ENCODE results near the gene SNX32.

SNX32 gene

DNA sequence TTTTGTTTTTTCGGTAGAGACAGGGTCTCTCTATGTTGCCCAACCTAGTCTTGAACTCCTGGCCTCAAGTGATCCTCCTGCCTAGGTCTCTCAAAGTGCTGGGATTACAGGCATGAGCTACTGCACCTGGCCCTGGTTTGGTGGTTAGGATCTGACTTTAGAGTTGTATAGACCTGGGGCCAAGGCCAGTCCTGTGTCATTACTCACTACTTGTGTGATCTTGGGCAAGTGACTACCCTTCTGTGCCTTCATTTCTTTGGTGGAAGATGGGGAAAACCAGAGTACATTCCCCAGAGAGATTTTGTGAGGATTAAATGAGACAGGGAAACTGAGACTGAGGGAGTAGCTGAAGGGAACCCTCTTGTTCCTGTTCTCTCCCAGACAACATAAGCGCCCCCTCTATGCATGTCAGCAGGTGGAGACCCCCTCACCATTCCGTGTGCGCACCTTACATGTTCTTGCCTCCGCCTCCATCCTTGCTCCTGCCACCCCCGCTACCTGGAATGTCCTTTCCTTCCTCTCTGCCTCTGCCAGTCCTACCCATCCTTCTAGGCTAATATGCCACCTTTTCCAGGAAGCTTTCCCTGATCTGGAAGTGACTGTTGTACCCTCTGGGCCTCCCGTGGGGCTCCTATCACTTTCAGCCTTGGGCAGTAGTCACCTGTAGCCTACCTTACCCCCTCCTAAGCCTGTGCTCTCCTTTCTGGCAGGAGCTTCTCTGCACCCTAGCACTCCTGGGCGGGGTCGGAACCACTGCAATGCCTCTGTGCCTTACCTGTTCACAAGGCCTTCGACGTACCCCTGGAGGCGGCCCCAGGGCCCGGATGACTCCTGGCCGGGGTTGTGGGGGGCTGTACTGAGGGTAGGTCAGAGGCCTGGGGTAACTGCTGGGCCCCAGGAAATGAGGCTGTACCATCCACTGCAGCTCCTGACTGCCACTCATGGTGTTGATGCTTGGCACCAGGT lies 62.6 kb downstream of the SNX32 start:
- Histone ChIP-seq H2BK5ac (ENCODE audit: low read depth, low read length, poor library complexity, severe bottlenecking) (no peak overlapping the region), H3K79me1 (replicated peaks; ENCODE audit: low read length, poor library complexity, severe bottlenecking) (peaks cover under 1% of the 10 kb centered on the region), H3K4ac (ENCODE audit: low read depth in 1 of 2, low read length in 2 of 2) (peak overlapping the region in 1 of 2 experiments; percentile 26), H3K36me3 (ENCODE audit: control insufficient read depth in 1 of 2, insufficient read depth in 2 of 2, low read depth in 1 of 2, low read length in 2 of 2) (peaks cover 48 to 57% of the 10 kb centered on the region in 2 experiments), H3K27me3 (ENCODE audit: control insufficient read depth in 1 of 2, insufficient read depth in 1 of 2, low read length in 2 of 2) (no peaks in the 10 kb centered on the region), H3K4me2 (ENCODE audit: low read length, poor library complexity, severe bottlenecking) (peak overlapping the region; percentile 18), H4K91ac (ENCODE audit: low read length) (no peak overlapping the region), H3K9me3 (ENCODE audit: control insufficient read depth, low read length) (no peaks in the 10 kb centered on the region), H3K4me1 (ENCODE audit: control insufficient read depth, insufficient read depth, low read depth, low read length) (peaks cover 43% of the 10 kb centered on the region), H3K23ac (ENCODE audit: low read length in 2 of 2) (peak overlapping the region in 1 of 2 experiments; percentile 95), H3K14ac (ENCODE audit: low read length in 2 of 2) (peak overlapping the region in 1 of 2 experiments; percentile 64), H2AK5ac (ENCODE audit: low read length, severe bottlenecking) (peak overlapping the region; percentile 43), H3K18ac (ENCODE audit: low read depth in 1 of 2, low read length in 2 of 2) (peak overlapping the region in 1 of 2 experiments; percentile 29), H2AFZ (ENCODE audit: low read depth, low read length) (no peak overlapping the region), H2BK15ac (ENCODE audit: low read depth, poor library complexity, severe bottlenecking) (no peak overlapping the region), H3K27ac (ENCODE audit: low read length, poor library complexity, severe bottlenecking) (peak overlapping the region; percentile 11), H2BK120ac (ENCODE audit: low read depth, low read length) (no peak overlapping the region), H2BK12ac (ENCODE audit: low read length in 2 of 2) (peak overlapping the region in 1 of 2 experiments; percentile 20), H3K9ac (ENCODE audit: low read length) (peak overlapping the region; percentile 100), H4K8ac (ENCODE audit: low read length) (no peak overlapping the region), H3K4me3 (ENCODE audit: insufficient read depth in 1 of 2, low read depth in 1 of 2, low read length in 2 of 2) (peak overlapping the region in 1 of 2 experiments; percentile 98)
- no peak for DNase-seq
- 93% methylated on average over 14 of the region's 14 CpGs for WGBS

DNA sequence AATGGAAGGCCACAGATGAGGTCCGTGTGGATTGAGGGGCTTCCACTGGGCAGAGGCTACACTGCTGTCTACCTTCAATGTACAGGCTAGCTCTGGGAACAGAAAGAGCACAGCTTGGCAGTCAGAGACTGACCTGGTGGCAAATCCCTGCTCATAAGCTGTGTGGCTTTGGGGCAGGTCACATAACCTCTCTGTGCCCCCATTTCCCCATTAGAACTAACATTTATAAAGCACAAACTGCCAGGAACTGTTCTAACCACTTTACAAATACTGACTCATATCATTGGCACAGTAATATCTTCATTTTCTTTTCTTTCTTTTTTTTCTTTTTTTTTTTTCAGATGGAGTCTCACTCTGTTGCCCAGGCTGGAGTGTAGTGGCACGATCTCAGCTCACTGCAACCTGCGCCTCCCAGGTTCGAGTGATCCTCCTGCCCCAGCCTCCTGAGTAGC lies 63.3 kb downstream of the SNX32 start:
- Histone ChIP-seq H3K4me1 (ENCODE audit: control insufficient read depth, insufficient read depth, low read depth, low read length) (peaks cover 41% of the 10 kb centered on the region), H3K79me1 (replicated peaks; ENCODE audit: low read length, poor library complexity, severe bottlenecking) (peaks cover 2% of the 10 kb centered on the region), H3K23ac (ENCODE audit: low read length in 2 of 2) (peak overlapping the region in 1 of 2 experiments; percentile 95), H2BK120ac (ENCODE audit: low read depth, low read length) (no peak overlapping the region), H4K91ac (ENCODE audit: low read length) (no peak overlapping the region), H3K27ac (ENCODE audit: low read length, poor library complexity, severe bottlenecking) (peak overlapping the region; percentile 11), H2BK12ac (ENCODE audit: low read length in 2 of 2) (peak overlapping the region in 1 of 2 experiments; percentile 20), H3K9me3 (ENCODE audit: control insufficient read depth, low read length) (no peaks in the 10 kb centered on the region), H3K36me3 (ENCODE audit: control insufficient read depth in 1 of 2, insufficient read depth in 2 of 2, low read depth in 1 of 2, low read length in 2 of 2) (peaks cover 42 to 54% of the 10 kb centered on the region in 2 experiments), H3K9ac (ENCODE audit: low read length) (peak overlapping the region; percentile 100), H3K18ac (ENCODE audit: low read depth in 1 of 2, low read length in 2 of 2) (no peak overlapping the region), H2BK5ac (ENCODE audit: low read depth, low read length, poor library complexity, severe bottlenecking) (no peak overlapping the region), H3K4me2 (ENCODE audit: low read length, poor library complexity, severe bottlenecking) (peak overlapping the region; percentile 46), H3K4me3 (ENCODE audit: insufficient read depth in 1 of 2, low read depth in 1 of 2, low read length in 2 of 2) (peak overlapping the region in 1 of 2 experiments; percentile 98), H3K4ac (ENCODE audit: low read depth in 1 of 2, low read length in 2 of 2) (no peak overlapping the region), H3K27me3 (ENCODE audit: control insufficient read depth in 1 of 2, insufficient read depth in 1 of 2, low read length in 2 of 2) (no peaks in the 10 kb centered on the region), H2BK15ac (ENCODE audit: low read depth, poor library complexity, severe bottlenecking) (no peak overlapping the region), H4K8ac (ENCODE audit: low read length) (peak overlapping the region; percentile 45), H3K14ac (ENCODE audit: low read length in 2 of 2) (no peak overlapping the region), H2AFZ (ENCODE audit: low read depth, low read length) (no peak overlapping the region), H2AK5ac (ENCODE audit: low read length, severe bottlenecking) (peak overlapping the region; percentile 43)
- WGBS: 86% methylated on average over 4 of the region's 4 CpGs
- no peak for DNase-seq

DNA sequence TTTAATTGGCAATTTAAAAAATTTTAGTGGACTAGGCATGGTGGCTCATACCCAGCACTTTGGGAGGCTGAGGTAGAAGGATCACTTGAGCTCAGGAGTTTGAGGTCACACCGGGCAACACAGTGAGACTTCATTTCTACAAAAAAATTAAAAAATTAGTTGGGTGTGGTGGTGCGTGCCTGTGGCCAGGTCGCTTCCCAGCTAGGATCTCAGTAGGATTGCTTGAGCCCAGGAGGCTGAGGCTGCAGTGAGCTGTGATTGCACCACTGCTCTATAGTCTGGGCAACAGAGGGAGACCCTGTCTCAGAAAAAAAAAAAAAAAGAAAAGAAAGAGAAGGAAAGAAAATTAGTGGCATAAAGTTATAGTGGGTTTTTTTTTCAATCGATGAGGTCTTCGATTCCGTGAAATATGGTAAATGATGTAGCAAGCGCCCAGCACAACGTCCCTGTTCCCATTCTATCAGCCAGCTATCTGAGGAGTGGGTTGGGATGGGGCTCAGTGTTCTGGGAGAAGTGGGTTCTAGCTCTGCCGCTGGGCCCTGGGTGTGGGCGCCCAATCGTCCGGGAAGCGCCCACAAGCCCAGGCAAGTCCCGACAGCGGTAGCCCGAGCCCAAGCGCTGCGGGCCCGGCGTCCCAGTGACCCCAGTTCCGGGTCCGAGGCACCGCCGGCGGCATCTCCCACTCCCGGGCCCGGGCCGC lies 65.0 kb downstream of the SNX32 start:
- Histone ChIP-seq H3K9me3 (ENCODE audit: control insufficient read depth, low read length) (no peaks in the 10 kb centered on the region), H3K4me3 (ENCODE audit: insufficient read depth in 1 of 2, low read depth in 1 of 2, low read length in 2 of 2) (peak overlapping the region; percentile 80 to 98), H3K9ac (ENCODE audit: low read length) (peak overlapping the region; percentile 100), H2BK12ac (ENCODE audit: low read length in 2 of 2) (peak overlapping the region; percentile 28 to 80), H4K8ac (ENCODE audit: low read length) (peak overlapping the region; percentile 92), H3K18ac (ENCODE audit: low read depth in 1 of 2, low read length in 2 of 2) (peak overlapping the region; percentile 78 to 95), H2BK15ac (ENCODE audit: low read depth, poor library complexity, severe bottlenecking) (peak overlapping the region; percentile 70), H2AK5ac (ENCODE audit: low read length, severe bottlenecking) (peak overlapping the region; percentile 11), H3K14ac (ENCODE audit: low read length in 2 of 2) (peak overlapping the region in 1 of 2 experiments; percentile 1), H2BK5ac (ENCODE audit: low read depth, low read length, poor library complexity, severe bottlenecking) (peak overlapping the region; percentile 95), H3K27me3 (ENCODE audit: control insufficient read depth in 1 of 2, insufficient read depth in 1 of 2, low read length in 2 of 2) (no peaks in the 10 kb centered on the region), H3K4me2 (ENCODE audit: low read length, poor library complexity, severe bottlenecking) (peak overlapping the region; percentile 92), H3K27ac (ENCODE audit: low read length, poor library complexity, severe bottlenecking) (peak overlapping the region; percentile 90), H3K4ac (ENCODE audit: low read depth in 1 of 2, low read length in 2 of 2) (peak overlapping the region; percentile 80), H4K91ac (ENCODE audit: low read length) (peak overlapping the region; percentile 83), H3K79me1 (replicated peaks; ENCODE audit: low read length, poor library complexity, severe bottlenecking) (peaks cover 2% of the 10 kb centered on the region), H2AFZ (ENCODE audit: low read depth, low read length) (no peak overlapping the region), H3K36me3 (ENCODE audit: control insufficient read depth in 1 of 2, insufficient read depth in 2 of 2, low read depth in 1 of 2, low read length in 2 of 2) (peaks cover 29 to 38% of the 10 kb centered on the region in 2 experiments), H3K23ac (ENCODE audit: low read length in 2 of 2) (no peak overlapping the region), H2BK120ac (ENCODE audit: low read depth, low read length) (peak overlapping the region; percentile 64), H3K4me1 (ENCODE audit: control insufficient read depth, insufficient read depth, low read depth, low read length) (peaks cover 44% of the 10 kb centered on the region)
- 8% methylated on average over 23 of the region's 28 CpGs for WGBS
- no peak for DNase-seq
